Measurements from ENCODE around the gene TRMT11. TPM values are rescaled to one million over a fixed set of nuclear protein-coding genes. Genes with fewer than 3 reads are reported as not detected.
A peak's percentile ranks its signal among the peaks of the same experiment; 100 is the strongest.

TRMT11 gene
- polyA plus RNA-seq, 1 donor (not counting 4 experiments of a cell fraction or from before 2014, with no cell fraction given): 23.0 TPM

- FAIRE-seq (no peak), DNase-seq (ENCODE audit: low read depth, low spot score) (no peak)
- no peaks in the 10 kb centered on the region for H3K9me1 ChIP-seq (ENCODE audit: control insufficient read depth, extremely low read depth, insufficient read depth, low read length)
- H4K20me1 ChIP-seq (ENCODE audit: control insufficient read depth, extremely low read depth, insufficient read depth, low read length): no peaks in the 10 kb centered on the region
- peaks cover 0 to 5% of the 10 kb centered on the region in 2 experiments for H3K36me3 ChIP-seq (ENCODE audit: control insufficient read depth in 2 of 2, extremely low read depth in 1 of 2, insufficient read depth in 2 of 2, low read length in 2 of 2)
- H2AFZ ChIP-seq (ENCODE audit: control insufficient read depth, low read length): no peak overlapping the region
- H3K9me3 ChIP-seq (ENCODE audit: control insufficient read depth, low read depth, low read length): no peaks in the 10 kb centered on the region
- no peaks in the 10 kb centered on the region for H3K27me3 ChIP-seq (ENCODE audit: control insufficient read depth, extremely low read depth, insufficient read depth, low read length)
- no peak overlapping the region for H3K4me2 ChIP-seq (ENCODE audit: control insufficient read depth, extremely low read depth, insufficient read depth, low read depth, low read length)
- H3K27ac ChIP-seq (ENCODE audit: control insufficient read depth, insufficient read depth, low read length): no peak overlapping the region
- H3K4me3 ChIP-seq (ENCODE audit: control insufficient read depth in 2 of 3, extremely low read depth in 1 of 3, insufficient read depth in 2 of 3, low read depth in 1 of 3, low read length in 3 of 3): no peak overlapping the region
- TF ChIP-seq EZH2 (IDR thresholded peaks at IDR 0.05; ENCODE audit: low read length) (no peak), CTCF (optimal IDR thresholded peaks at IDR 0.05 in 1 of 3, IDR thresholded peaks at IDR 0.05 in 1 of 3, conservative IDR thresholded peaks at IDR 0.05 in 1 of 3; ENCODE audit: extremely low read depth in 1 of 3, insufficient read depth in 2 of 3, low read length in 3 of 3) (no peak)
- H3K4me1 ChIP-seq (ENCODE audit: control insufficient read depth, extremely low read depth, insufficient read depth, low read length): peaks cover 13% of the 10 kb centered on the region
- H3K9ac ChIP-seq (ENCODE audit: control insufficient read depth, extremely low read depth, insufficient read depth, low read length): no peak overlapping the region
- H3K79me2 ChIP-seq (ENCODE audit: control insufficient read depth, insufficient read depth, low read length): no peaks in the 10 kb centered on the region
- dilution Hi-C loops (cut with MboI; ENCODE audit: extremely low pct_ligation_motif_present, low sequenced_read_pairs): no loop called here
These were observed 51.9 kb downstream of the TRMT11 start for GRCh38 chr6:126038234-126038633.

DNA sequence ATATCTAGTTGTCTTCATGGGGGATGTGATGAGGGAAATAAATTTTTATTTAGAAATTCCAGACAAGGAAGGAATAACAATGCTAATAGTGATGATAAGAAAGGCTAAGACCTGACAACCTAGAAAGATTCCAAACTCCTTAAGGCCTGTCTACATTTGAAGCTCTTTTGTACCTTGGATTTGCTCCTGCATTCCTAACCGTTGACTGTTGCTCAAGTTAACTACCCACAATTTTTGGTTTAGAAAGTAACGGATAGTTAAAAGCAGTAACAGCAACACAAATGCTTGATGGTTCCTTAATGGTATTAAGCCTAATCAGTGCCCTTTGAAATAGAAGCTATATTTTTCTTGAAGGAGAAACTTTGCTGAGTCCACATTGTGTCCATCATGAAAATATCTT is 52.9 kb downstream of the TRMT11 start:
- no peaks in the 10 kb centered on the region for H3K79me2 ChIP-seq (ENCODE audit: control insufficient read depth, insufficient read depth, low read length)
- H3K4me2 ChIP-seq (ENCODE audit: control insufficient read depth, extremely low read depth, insufficient read depth, low read depth, low read length): no peak overlapping the region
- peaks cover 0 to 5% of the 10 kb centered on the region in 2 experiments for H3K36me3 ChIP-seq (ENCODE audit: control insufficient read depth in 2 of 2, extremely low read depth in 1 of 2, insufficient read depth in 2 of 2, low read length in 2 of 2)
- FAIRE-seq (peak; percentile 79), DNase-seq (ENCODE audit: low read depth, low spot score) (peak; percentile 4)
- H3K9me1 ChIP-seq (ENCODE audit: control insufficient read depth, extremely low read depth, insufficient read depth, low read length): no peaks in the 10 kb centered on the region
- dilution Hi-C loops (cut with MboI; ENCODE audit: extremely low pct_ligation_motif_present, low sequenced_read_pairs): no loop called here
- H3K9ac ChIP-seq (ENCODE audit: control insufficient read depth, extremely low read depth, insufficient read depth, low read length): no peak overlapping the region
- no peak overlapping the region for H2AFZ ChIP-seq (ENCODE audit: control insufficient read depth, low read length)
- H4K20me1 ChIP-seq (ENCODE audit: control insufficient read depth, extremely low read depth, insufficient read depth, low read length): no peaks in the 10 kb centered on the region
- H3K27ac ChIP-seq (ENCODE audit: control insufficient read depth, insufficient read depth, low read length): no peak overlapping the region
- no peak for TF ChIP-seq EZH2 (IDR thresholded peaks at IDR 0.05; ENCODE audit: low read length)
- TF ChIP-seq CTCF (optimal IDR thresholded peaks at IDR 0.05 in 1 of 3, IDR thresholded peaks at IDR 0.05 in 1 of 3, conservative IDR thresholded peaks at IDR 0.05 in 1 of 3; ENCODE audit: extremely low read depth in 1 of 3, insufficient read depth in 2 of 3, low read length in 3 of 3): no peak
- no peaks in the 10 kb centered on the region for H3K9me3 ChIP-seq (ENCODE audit: control insufficient read depth, low read depth, low read length)
- peaks cover 13% of the 10 kb centered on the region for H3K4me1 ChIP-seq (ENCODE audit: control insufficient read depth, extremely low read depth, insufficient read depth, low read length)
- H3K4me3 ChIP-seq (ENCODE audit: control insufficient read depth in 2 of 3, extremely low read depth in 1 of 3, insufficient read depth in 2 of 3, low read depth in 1 of 3, low read length in 3 of 3): no peak overlapping the region
- H3K27me3 ChIP-seq (ENCODE audit: control insufficient read depth, extremely low read depth, insufficient read depth, low read length): no peaks in the 10 kb centered on the region
